Measurements from ENCODE around the gene SUN1. TPM values are rescaled to one million over a fixed set of nuclear protein-coding genes. Genes with fewer than 3 reads are reported as not detected.

Gene SUN1
- polyA plus RNA-seq, 3 donors: 44.2 to 154 (median 51.5) TPM

GRCh38 chr7:832968-833424 lies 720 bp downstream of the SUN1 start:
- intact Hi-C loops (cut with micrococcal nuclease): no loop called here
- Histone ChIP-seq H3K79me2 (ENCODE audit: insufficient read depth, low read length) (peaks cover 24% of the 10 kb centered on the region), H3K9ac (ENCODE audit: insufficient read depth, low read length, poor library complexity, severe bottlenecking) (no peak overlapping the region), H3K36me3 (replicated peaks in 1 of 2; ENCODE audit: control insufficient read depth in 1 of 2, insufficient read depth in 2 of 2, low read length in 2 of 2) (peaks cover 13 to 46% of the 10 kb centered on the region in 2 donors), H3K4me1 (ENCODE audit: control insufficient read depth in 1 of 2, insufficient read depth in 2 of 2, low read length in 2 of 2) (peaks cover 10 to 23% of the 10 kb centered on the region in 2 donors), H4K20me1 (ENCODE audit: insufficient read depth, low read length) (peaks cover 96% of the 10 kb centered on the region), H3K4me2 (replicated peaks; ENCODE audit: extremely low read depth, low read length, poor library complexity, severe bottlenecking) (no peak overlapping the region), H2AFZ (ENCODE audit: insufficient read depth, low read depth, low read length, poor library complexity, severe bottlenecking) (no peak overlapping the region), H3K27ac (ENCODE audit: low read depth in 1 of 2, low read length in 2 of 2) (no peak overlapping the region), H3K27me3 (ENCODE audit: control insufficient read depth in 2 of 2, insufficient read depth in 2 of 2, low read length in 2 of 2) (no peaks in the 10 kb centered on the region), H3K4me3 (replicated peaks in 1 of 3; ENCODE audit: low read depth in 2 of 3, low read length in 3 of 3) (no peak overlapping the region), H3K9me3 (replicated peaks in 1 of 2; ENCODE audit: control insufficient read depth in 1 of 2, insufficient read depth in 1 of 2, low read length in 2 of 2) (no peaks in the 10 kb centered on the region)
- Mint-ChIP-seq H3K4me3 (peak overlapping the region in 1 of 2 donors; percentile 49), H3K36me3 (peaks cover 50 to 77% of the 10 kb centered on the region in 2 donors), H3K27ac (peak overlapping the region in 1 of 7 donors; percentile 1), H3K27me3 (ENCODE audit: low read depth in 3 of 3) (peaks cover 5 to 25% (median 24%) of the 10 kb centered on the region in 3 donors), H3K4me1 (peaks cover 34% of the 10 kb centered on the region), H3K9me3 (peaks cover 0 to 2% (median 0%) of the 10 kb centered on the region in 7 donors)
- WGBS (ENCODE audit: insufficient coverage): 94% methylated on average over 10 of the region's 15 CpGs
- no peak for DNase-seq
- TF ChIP-seq, protein P1, sequence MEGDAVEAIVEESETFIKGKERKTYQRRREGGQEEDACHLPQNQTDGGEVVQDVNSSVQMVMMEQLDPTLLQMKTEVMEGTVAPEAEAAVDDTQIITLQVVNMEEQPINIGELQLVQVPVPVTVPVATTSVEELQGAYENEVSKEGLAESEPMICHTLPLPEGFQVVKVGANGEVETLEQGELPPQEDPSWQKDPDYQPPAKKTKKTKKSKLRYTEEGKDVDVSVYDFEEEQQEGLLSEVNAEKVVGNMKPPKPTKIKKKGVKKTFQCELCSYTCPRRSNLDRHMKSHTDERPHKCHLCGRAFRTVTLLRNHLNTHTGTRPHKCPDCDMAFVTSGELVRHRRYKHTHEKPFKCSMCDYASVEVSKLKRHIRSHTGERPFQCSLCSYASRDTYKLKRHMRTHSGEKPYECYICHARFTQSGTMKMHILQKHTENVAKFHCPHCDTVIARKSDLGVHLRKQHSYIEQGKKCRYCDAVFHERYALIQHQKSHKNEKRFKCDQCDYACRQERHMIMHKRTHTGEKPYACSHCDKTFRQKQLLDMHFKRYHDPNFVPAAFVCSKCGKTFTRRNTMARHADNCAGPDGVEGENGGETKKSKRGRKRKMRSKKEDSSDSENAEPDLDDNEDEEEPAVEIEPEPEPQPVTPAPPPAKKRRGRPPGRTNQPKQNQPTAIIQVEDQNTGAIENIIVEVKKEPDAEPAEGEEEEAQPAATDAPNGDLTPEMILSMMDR (IDR thresholded peaks at IDR 0.05): no peak

- WGBS (ENCODE audit: insufficient coverage): 100% methylated on average over 2 of the region's 8 CpGs
- peaks cover 13 to 52% of the 10 kb centered on the region in 2 donors for H3K36me3 ChIP-seq (replicated peaks in 1 of 2; ENCODE audit: control insufficient read depth in 1 of 2, insufficient read depth in 2 of 2, low read length in 2 of 2)
- no peak overlapping the region for H2AFZ ChIP-seq (ENCODE audit: insufficient read depth, low read depth, low read length, poor library complexity, severe bottlenecking)
- TF ChIP-seq, protein P1 (IDR thresholded peaks at IDR 0.05): no peak
- H3K4me2 ChIP-seq (replicated peaks; ENCODE audit: extremely low read depth, low read length, poor library complexity, severe bottlenecking): no peak overlapping the region
- no peak overlapping the region for H3K4me3 ChIP-seq (replicated peaks in 1 of 3; ENCODE audit: low read depth in 2 of 3, low read length in 3 of 3)
- peaks cover 10 to 23% of the 10 kb centered on the region in 2 donors for H3K4me1 ChIP-seq (ENCODE audit: control insufficient read depth in 1 of 2, insufficient read depth in 2 of 2, low read length in 2 of 2)
- H3K27ac ChIP-seq (ENCODE audit: low read depth in 1 of 2, low read length in 2 of 2): no peak overlapping the region
- Mint-ChIP-seq H3K27ac (peak overlapping the region in 1 of 7 donors; percentile 37), H3K4me1 (peaks cover 34% of the 10 kb centered on the region), H3K27me3 (ENCODE audit: low read depth in 3 of 3) (peaks cover 5 to 27% (median 22%) of the 10 kb centered on the region in 3 donors), H3K9me3 (peaks cover 0 to 2% (median 0%) of the 10 kb centered on the region in 7 donors), H3K4me3 (no peak overlapping the region), H3K36me3 (peaks cover 54 to 76% of the 10 kb centered on the region in 2 donors)
- H3K27me3 ChIP-seq (ENCODE audit: control insufficient read depth in 2 of 2, insufficient read depth in 2 of 2, low read length in 2 of 2): no peaks in the 10 kb centered on the region
- intact Hi-C loops (cut with micrococcal nuclease): no loop called here
- no peaks in the 10 kb centered on the region for H3K9me3 ChIP-seq (replicated peaks in 1 of 2; ENCODE audit: control insufficient read depth in 1 of 2, insufficient read depth in 1 of 2, low read length in 2 of 2)
- peaks cover 96% of the 10 kb centered on the region for H4K20me1 ChIP-seq (ENCODE audit: insufficient read depth, low read length)
- no peak overlapping the region for H3K9ac ChIP-seq (ENCODE audit: insufficient read depth, low read length, poor library complexity, severe bottlenecking)
- DNase-seq: no peak
- peaks cover 20% of the 10 kb centered on the region for H3K79me2 ChIP-seq (ENCODE audit: insufficient read depth, low read length)
These were observed 1.5 kb downstream of the SUN1 start for GRCh38 chr7:833601-834258.
